NT2/D1 (cell line): Measurements from ENCODE around the gene CASP8.

ENCODE experiments used
- DNase-seq: peaks from one replicate; pipeline ENCODE4 v3.0.0-alpha.2; 2011; ENCODE audit warnings: low read depth, low spot score
- H3K27me3 ChIP-seq: 2 replicates; pipeline ENCODE4 v1.6.0; 2011; ENCODE audit warnings: mild to moderate bottlenecking; ENCODE audit not compliant: insufficient read length, insufficient read depth
- H3K36me3 ChIP-seq: 2 replicates; pipeline ENCODE4 v1.6.1; 2011; ENCODE audit warnings: mild to moderate bottlenecking, low read length, mixed read lengths; ENCODE audit not compliant: insufficient read depth, insufficient read length
- H3K4me1 ChIP-seq: 2 replicates; pipeline ENCODE4 v1.5.1; 2011; ENCODE audit not compliant: insufficient read depth, insufficient read length
- H3K4me3 ChIP-seq: 2 replicates; pipeline ENCODE4 v1.5.1; 2011; ENCODE audit warnings: low read depth; ENCODE audit not compliant: insufficient read length
- H3K9ac ChIP-seq: 2 replicates; pipeline ENCODE4 v1.6.0; 2011; ENCODE audit warnings: low read depth; ENCODE audit not compliant: insufficient read length
- H3K9me3 ChIP-seq: 2 replicates; pipeline ENCODE4 v1.5.1; 2011; ENCODE audit warnings: mild to moderate bottlenecking, low read length; ENCODE audit not compliant: insufficient read depth
- SUZ12 ChIP-seq: IDR thresholded peaks from 2 replicates; pipeline ENCODE4 v1.6.1; 2011; ENCODE audit not compliant: insufficient read length, insufficient read depth; ENCODE audit errors: extremely low read depth
- YY1 ChIP-seq: IDR thresholded peaks from 2 replicates; pipeline ENCODE4 v1.6.1; 2011; ENCODE audit not compliant: insufficient read length, insufficient read depth
- ZNF274 ChIP-seq: IDR thresholded peaks from 2 replicates; pipeline ENCODE4 v1.6.1; 2011; ENCODE audit warnings: mild to moderate bottlenecking, low read depth, low read length

The CASP8 gene

GRCh38 chr2:201307876-201308275 lies 47.5 kb downstream of the CASP8 start:
- Histone ChIP-seq H3K27me3 (no peaks in the 10 kb centered on the region), H3K4me3 (no peak overlapping the region), H3K9ac (no peak overlapping the region), H3K36me3 (no peaks in the 10 kb centered on the region), H3K4me1 (no peaks in the 10 kb centered on the region), H3K9me3 (peaks cover 12% of the 10 kb centered on the region)
- DNase-seq = no peak
- TF ChIP-seq ZNF274 (no peak), YY1 (no peak), SUZ12 (no peak)

- Histone ChIP-seq H3K4me1 (no peaks in the 10 kb centered on the region), H3K36me3 (no peaks in the 10 kb centered on the region), H3K9me3 (peaks cover 12% of the 10 kb centered on the region), H3K9ac (no peak overlapping the region), H3K4me3 (no peak overlapping the region), H3K27me3 (no peaks in the 10 kb centered on the region)
- DNase-seq = no peak
- TF ChIP-seq YY1 (no peak), ZNF274 (no peak), SUZ12 (no peak)
Observed at GRCh38 chr2:201308914-201309313, 48.6 kb downstream of the CASP8 start.

GRCh38 chr2:201313362-201313761 lies 53.0 kb downstream of the CASP8 start:
- Histone ChIP-seq H3K9ac (no peak overlapping the region), H3K4me3 (no peak overlapping the region), H3K9me3 (peaks cover 12% of the 10 kb centered on the region), H3K36me3 (no peaks in the 10 kb centered on the region), H3K27me3 (no peaks in the 10 kb centered on the region), H3K4me1 (no peaks in the 10 kb centered on the region)
- no peak for TF ChIP-seq ZNF274
- no peak for TF ChIP-seq YY1
- no peak for TF ChIP-seq SUZ12
- no peak for DNase-seq

GRCh38 chr2:201319511-201319910 lies 59.2 kb downstream of the CASP8 start:
- no peak for DNase-seq
- Histone ChIP-seq H3K27me3 (no peaks in the 10 kb centered on the region), H3K4me3 (no peak overlapping the region), H3K4me1 (no peaks in the 10 kb centered on the region), H3K9me3 (peaks cover 11% of the 10 kb centered on the region), H3K9ac (no peak overlapping the region), H3K36me3 (no peaks in the 10 kb centered on the region)
- TF ChIP-seq SUZ12 = no peak

GRCh38 chr2:201320257-201320656 lies 59.9 kb downstream of the CASP8 start:
- Histone ChIP-seq H3K9me3 (peaks cover 11% of the 10 kb centered on the region), H3K36me3 (no peaks in the 10 kb centered on the region), H3K4me3 (no peak overlapping the region), H3K9ac (no peak overlapping the region), H3K4me1 (no peaks in the 10 kb centered on the region), H3K27me3 (no peaks in the 10 kb centered on the region)
- DNase-seq = no peak
- TF ChIP-seq SUZ12 = no peak
- TF ChIP-seq ZNF274 = no peak
- no peak for TF ChIP-seq YY1

GRCh38 chr2:201320701-201321100 lies 60.4 kb downstream of the CASP8 start:
- no peaks in the 10 kb centered on the region for H3K27me3 ChIP-seq
- H3K36me3 ChIP-seq = no peaks in the 10 kb centered on the region
- no peak overlapping the region for H3K4me3 ChIP-seq
- no peak for TF ChIP-seq YY1
- no peak for TF ChIP-seq SUZ12
- no peak for TF ChIP-seq ZNF274
- H3K9me3 ChIP-seq = peaks cover 11% of the 10 kb centered on the region
- H3K4me1 ChIP-seq = no peaks in the 10 kb centered on the region
- H3K9ac ChIP-seq = no peak overlapping the region
- DNase-seq = no peak

GRCh38 chr2:201322772-201323171 lies 62.4 kb downstream of the CASP8 start:
- Histone ChIP-seq H3K9ac (no peak overlapping the region), H3K4me1 (no peaks in the 10 kb centered on the region), H3K4me3 (no peak overlapping the region), H3K9me3 (peaks cover 11% of the 10 kb centered on the region), H3K27me3 (no peaks in the 10 kb centered on the region), H3K36me3 (no peaks in the 10 kb centered on the region)
- DNase-seq = no peak
- no peak for TF ChIP-seq YY1
- no peak for TF ChIP-seq ZNF274
- no peak for TF ChIP-seq SUZ12

- TF ChIP-seq YY1 = no peak
- no peak for TF ChIP-seq SUZ12
- TF ChIP-seq ZNF274 = no peak
- DNase-seq = no peak
Observed at GRCh38 chr2:201327678-201328077, 67.3 kb downstream of the CASP8 start.

More at GRCh38 chr2:201327678-201328077, 67.3 kb downstream of the CASP8 start:
- no peaks in the 10 kb centered on the region for H3K36me3 ChIP-seq
- no peak overlapping the region for H3K4me3 ChIP-seq
- H3K9me3 ChIP-seq = peaks cover 11% of the 10 kb centered on the region
- no peaks in the 10 kb centered on the region for H3K27me3 ChIP-seq
- H3K9ac ChIP-seq = no peak overlapping the region
- H3K4me1 ChIP-seq = no peaks in the 10 kb centered on the region
